WTC11 (cell line): Measurements from ENCODE around the gene NPVF. TPM values are rescaled to one million over a fixed set of nuclear protein-coding genes. Genes with fewer than 3 reads are reported as not detected.

Experiments used
- ATAC-seq: fragments of 200-7000 bp; cut with Tn5 transposase; 2 replicates; pipeline ENCODE4 v1.10.0; 2021; ENCODE audit warnings: mild to moderate bottlenecking, moderate library complexity
- CTCF ChIA-PET: fragments of 300-600 bp; sonication (Branson Sonifier 250); formaldehyde crosslinking; loops from one replicate; lab custom pipeline; 2021; ENCODE audit warnings: antibody characterized with exemption; lab: Charles Lee
- POLR2A ChIA-PET: fragments of 350-600 bp; sonication (Branson Sonifier 250); formaldehyde crosslinking; loops from one replicate; lab custom pipeline; 2021; ENCODE audit warnings: antibody characterized with exemption; lab: Charles Lee
- DNase-seq: peaks from one replicate; pipeline ENCODE4 v3.0.0; 2021; ENCODE audit warnings: low spot score
- H3K27ac Mint-ChIP-seq: 2 replicates; pipeline ENCODE4 v1.8.0; 2021; ENCODE audit warnings: mixed read lengths
- H3K27me3 Mint-ChIP-seq: 2 replicates; pipeline ENCODE4 v1.8.0; 2021; ENCODE audit warnings: low read depth, mild to moderate bottlenecking, moderate library complexity, mixed read lengths
- H3K36me3 Mint-ChIP-seq: 2 replicates; pipeline ENCODE4 v1.8.0; 2021; ENCODE audit warnings: mixed read lengths
- H3K4me1 Mint-ChIP-seq: 2 replicates; pipeline ENCODE4 v1.8.0; 2022; ENCODE audit warnings: mixed read lengths
- H3K4me3 Mint-ChIP-seq: 2 replicates; pipeline ENCODE4 v1.8.0; 2021; ENCODE audit warnings: mild to moderate bottlenecking, moderate library complexity, mixed read lengths
- H3K9me3 Mint-ChIP-seq: 2 replicates; pipeline ENCODE4 v1.8.0; 2021; ENCODE audit warnings: mixed read lengths
- ERG ChIP-seq: fragments of 250-450 bp; sonication (Bioruptor Pico); IDR thresholded peaks from 2 replicates; pipeline ENCODE4 v1.8.0; 2021; ENCODE audit warnings: mild to moderate bottlenecking
- MYBL2 ChIP-seq: sonication (generic); formaldehyde crosslinking; IDR thresholded peaks from 2 replicates; pipeline ENCODE4 v1.8.1; 2023; ENCODE audit warnings: mild to moderate bottlenecking, moderate library complexity, missing genetic modification reagents
- NFYB ChIP-seq: sonication (generic); formaldehyde crosslinking; conservative IDR thresholded peaks from 2 replicates; pipeline ENCODE4 v1.8.0; 2022; ENCODE audit warnings: low read depth, missing genetic modification reagents
- NR2C2 ChIP-seq: sonication (generic); formaldehyde crosslinking; IDR thresholded peaks from 2 replicates; pipeline ENCODE4 v1.8.0; 2022; ENCODE audit warnings: mild to moderate bottlenecking, missing genetic modification reagents
- RORB ChIP-seq: fragments of 250-450 bp; sonication (Bioruptor Pico); IDR thresholded peaks from 2 replicates; pipeline ENCODE4 v1.9.0; 2021; ENCODE audit warnings: mild to moderate bottlenecking
- SMAD4 ChIP-seq: sonication (generic); formaldehyde crosslinking; IDR thresholded peaks from 2 replicates; pipeline ENCODE4 v1.8.0; 2022; ENCODE audit warnings: mild to moderate bottlenecking, missing genetic modification reagents
- SOX15 ChIP-seq: fragments of 250-450 bp; sonication (Bioruptor Pico); IDR thresholded peaks from 2 replicates; pipeline ENCODE4 v1.9.0; 2021; ENCODE audit warnings: mild to moderate bottlenecking
- SP1 ChIP-seq: sonication (generic); formaldehyde crosslinking; conservative IDR thresholded peaks from 2 replicates; pipeline ENCODE4 v1.8.1; 2022; ENCODE audit warnings: missing genetic modification reagents
- STAT6 ChIP-seq: sonication (generic); formaldehyde crosslinking; conservative IDR thresholded peaks from 2 replicates; pipeline ENCODE4 v1.8.1; 2023; ENCODE audit warnings: mild to moderate bottlenecking, low read depth, missing genetic modification reagents, moderate library complexity
- TEAD1 ChIP-seq: sonication (generic); formaldehyde crosslinking; IDR thresholded peaks from 2 replicates; pipeline ENCODE4 v1.8.0; 2022; ENCODE audit warnings: mild to moderate bottlenecking, missing genetic modification reagents
- ZNF219 ChIP-seq: sonication (generic); formaldehyde crosslinking; IDR thresholded peaks from 2 replicates; pipeline ENCODE4 v1.8.0; 2023; ENCODE audit warnings: missing genetic modification reagents, mild to moderate bottlenecking, borderline replicate concordance
- ZNF232 ChIP-seq: sonication (generic); formaldehyde crosslinking; IDR thresholded peaks from 2 replicates; pipeline ENCODE4 v1.8.0; 2022; ENCODE audit warnings: mild to moderate bottlenecking, missing genetic modification reagents
- ZNF423 ChIP-seq: fragments of 250-450 bp; sonication (Bioruptor Pico); IDR thresholded peaks from 2 replicates; pipeline ENCODE4 v2.1.2; 2022; ENCODE audit warnings: mild to moderate bottlenecking, moderate library complexity
- ZNF425 ChIP-seq: fragments of 250-450 bp; sonication (Bioruptor Pico); conservative IDR thresholded peaks from 2 replicates; pipeline ENCODE4 v1.9.0; 2021; ENCODE audit warnings: mild to moderate bottlenecking
- ZSCAN18 ChIP-seq: fragments of 250-450 bp; sonication (Bioruptor Pico); IDR thresholded peaks from 2 replicates; pipeline ENCODE4 v2.1.2; 2022; ENCODE audit warnings: mild to moderate bottlenecking, moderate library complexity
- total RNA-seq: library from RNA; stranded (reverse); gene quantifications from 3 replicates; pipeline ENCODE4 v1.2.3, GENCODE V29; 2021
- TF ChIP-seq, protein P1 (sequence below): fragments of 250-450 bp; sonication (Bioruptor Pico); IDR thresholded peaks from 2 replicates; pipeline ENCODE4 v1.9.0; 2021; ENCODE audit warnings: mild to moderate bottlenecking

The NPVF gene
- total RNA-seq, 1 experiment from 2014 or later: not detected

DNA sequence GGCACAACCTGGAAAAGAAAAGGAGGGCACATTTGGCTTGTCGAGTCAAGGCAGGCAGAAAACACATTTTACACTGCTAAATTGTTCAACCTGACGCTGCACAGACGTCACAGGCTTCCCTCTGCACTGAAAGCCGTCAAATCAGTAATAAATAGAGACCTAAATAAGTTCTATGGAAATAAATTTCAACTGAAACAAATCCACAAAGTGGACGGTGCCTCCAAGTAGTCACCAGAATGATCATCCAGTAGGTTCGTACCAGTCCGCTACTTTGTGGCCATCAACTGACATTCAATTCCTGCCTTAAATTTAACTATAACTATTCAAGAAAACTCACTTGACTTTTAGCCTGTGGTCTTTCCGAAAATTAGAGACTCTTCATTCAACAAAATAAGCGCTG lies 49.0 kb downstream of the NPVF start:
- POLR2A ChIA-PET: interaction anchor here (1.6 kb wide), 1 partner anchor 54 kb away, joined by 11 read pairs; the partner anchor contains the start of gene CYCS
- H3K27ac Mint-ChIP-seq: no peak overlapping the region

More for the DNA sequence above, 49.0 kb downstream of the NPVF start:
- TF ChIP-seq ZNF423: no peak
- no peak for TF ChIP-seq RORB (CRISPR knock-in tag)
- no peak for TF ChIP-seq SMAD4
- no peak for TF ChIP-seq SP1 (CRISPR knock-in tag)
- no peak for TF ChIP-seq ZNF219 (CRISPR knock-in tag)
- TF ChIP-seq ZNF425 (CRISPR knock-in tag): no peak
- TF ChIP-seq TEAD1 (CRISPR knock-in tag): no peak
- no peak for TF ChIP-seq MYBL2
- no peak for TF ChIP-seq SOX15 (CRISPR knock-in tag)
- no peak for TF ChIP-seq NR2C2 (CRISPR knock-in tag)
- TF ChIP-seq STAT6 (CRISPR knock-in tag): no peak
- TF ChIP-seq, protein P1, sequence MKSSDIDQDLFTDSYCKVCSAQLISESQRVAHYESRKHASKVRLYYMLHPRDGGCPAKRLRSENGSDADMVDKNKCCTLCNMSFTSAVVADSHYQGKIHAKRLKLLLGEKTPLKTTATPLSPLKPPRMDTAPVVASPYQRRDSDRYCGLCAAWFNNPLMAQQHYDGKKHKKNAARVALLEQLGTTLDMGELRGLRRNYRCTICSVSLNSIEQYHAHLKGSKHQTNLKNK: no peak
- TF ChIP-seq ZNF232 (CRISPR knock-in tag): no peak
- no peak for TF ChIP-seq NFYB (CRISPR knock-in tag)
- TF ChIP-seq ERG: no peak
- no peak for TF ChIP-seq ZSCAN18 (CRISPR knock-in tag)
- Mint-ChIP-seq H3K9me3 (0 out of 2 replicates have a peak, but pooled peaks cover 3% of the 10 kb centered on the region), H3K4me1 (peaks cover 24% of the 10 kb centered on the region), H3K4me3 (peak overlapping the region; percentile 80), H3K36me3 (no peaks in the 10 kb centered on the region), H3K27me3 (peaks cover 20% of the 10 kb centered on the region)
- CTCF ChIA-PET: interaction anchor here (0.6 to 1.7 kb wide), 20 partner anchors 8 to 878 kb away, joined by 3 to 45 read pairs (median 6); partner anchors contain the start of gene CYCS
- DNase-seq (no peak), ATAC-seq (no peak)

Other genes with a start within 250 kb of the NPVF start
- gene OSBPL3, start 248.3 kb downstream of the NPVF start, total RNA-seq: 16.0 to 20.2 TPM (median 17.1 TPM) in 3 replicates
- gene CYCS, start 103.2 kb downstream of the NPVF start, total RNA-seq: 215 to 249 TPM (median 217 TPM) in 3 replicates